Stimulated activated naive B cell treated with anti-CD40 and anti-IgM and Interleukin-4, amounts not matched to agents 10 μg/mL and 1 μg/mL and 100 μg/mL, for 72 hours (primary cell): Measurements from ENCODE around the gene CNTN4.

Source experiments
- ATAC-seq, 2 donors: fragments of 150-1000 bp; cut with Tn5 transposase; replicated peaks; 2 replicates each; pipeline ENCODE4 v1.10.0; 2021; ENCODE audit warnings: moderate library complexity in 1 of 2
- DNase-seq: peaks from one replicate; pipeline ENCODE4 v3.0.0; 2021
- H3K27ac Mint-ChIP-seq: one replicate; pipeline ENCODE4 v1.8.0; 2022; ENCODE audit warnings: mild to moderate bottlenecking, mixed read lengths
- H3K27me3 Mint-ChIP-seq, 2 donors: one replicate each; pipeline ENCODE4 v1.8.0; 2022; ENCODE audit warnings: mixed read lengths in 2 of 2
- H3K36me3 Mint-ChIP-seq, 2 donors: one replicate each; pipeline ENCODE4 v1.8.0; 2022; ENCODE audit warnings: mixed read lengths in 2 of 2, mild to moderate bottlenecking in 1 of 2
- H3K4me1 Mint-ChIP-seq, 2 donors: one replicate each; pipeline ENCODE4 v1.8.0; 2022; ENCODE audit warnings: mixed read lengths in 2 of 2, mild to moderate bottlenecking in 1 of 2
- H3K4me3 Mint-ChIP-seq, 2 donors: one replicate each; pipeline ENCODE4 v1.8.0; 2022; ENCODE audit warnings: mild to moderate bottlenecking in 2 of 2, mixed read lengths in 2 of 2, moderate library complexity in 1 of 2
- H3K9me3 Mint-ChIP-seq, 2 donors: one replicate each; pipeline ENCODE4 v1.8.0; 2022; ENCODE audit warnings: mixed read lengths in 2 of 2, mild to moderate bottlenecking in 1 of 2

CNTN4 gene

GRCh38 chr3:2851835-2852234, 753.2 kb downstream of the CNTN4 start:
- Mint-ChIP-seq H3K36me3 (no peaks in the 10 kb centered on the region), H3K27me3 (no peaks in the 10 kb centered on the region), H3K4me3 (no peak overlapping the region), H3K4me1 (no peaks in the 10 kb centered on the region), H3K27ac (no peak overlapping the region), H3K9me3 (no peaks in the 10 kb centered on the region)
- DNase-seq (no peak), ATAC-seq (no peak)

GRCh38 chr3:2853651-2854050, 755.0 kb downstream of the CNTN4 start:
- Mint-ChIP-seq H3K4me3 (no peak overlapping the region), H3K27ac (no peak overlapping the region), H3K27me3 (no peaks in the 10 kb centered on the region), H3K4me1 (no peaks in the 10 kb centered on the region), H3K36me3 (no peaks in the 10 kb centered on the region), H3K9me3 (no peaks in the 10 kb centered on the region)
- no peak for ATAC-seq
- no peak for DNase-seq

- Mint-ChIP-seq H3K36me3 (no peaks in the 10 kb centered on the region), H3K9me3 (no peaks in the 10 kb centered on the region), H3K4me3 (no peak overlapping the region)
Observed at GRCh38 chr3:2856138-2857133, 757.8 kb downstream of the CNTN4 start.

GRCh38 chr3:2860626-2861025, 762.0 kb downstream of the CNTN4 start:
- Mint-ChIP-seq H3K27ac (no peak overlapping the region), H3K36me3 (no peaks in the 10 kb centered on the region), H3K4me1 (no peaks in the 10 kb centered on the region), H3K27me3 (no peaks in the 10 kb centered on the region), H3K4me3 (no peak overlapping the region), H3K9me3 (no peaks in the 10 kb centered on the region)
- no peak for DNase-seq
- no peak for ATAC-seq

More at GRCh38 chr3:2856138-2857133, 757.8 kb downstream of the CNTN4 start:
- H3K27me3 Mint-ChIP-seq: no peaks in the 10 kb centered on the region
- H3K4me1 Mint-ChIP-seq: no peaks in the 10 kb centered on the region
- ATAC-seq (no peak), DNase-seq (no peak)
- no peak overlapping the region for H3K27ac Mint-ChIP-seq

GRCh38 chr3:2861120-2861519, 762.5 kb downstream of the CNTN4 start:
- ATAC-seq (no peak), DNase-seq (no peak)
- Mint-ChIP-seq H3K4me3 (no peak overlapping the region), H3K4me1 (no peaks in the 10 kb centered on the region), H3K27ac (no peak overlapping the region), H3K36me3 (no peaks in the 10 kb centered on the region), H3K27me3 (no peaks in the 10 kb centered on the region), H3K9me3 (no peaks in the 10 kb centered on the region)

- DNase-seq (no peak), ATAC-seq (no peak)
- Mint-ChIP-seq H3K4me3 (no peak overlapping the region), H3K27me3 (no peaks in the 10 kb centered on the region), H3K4me1 (no peaks in the 10 kb centered on the region), H3K36me3 (no peaks in the 10 kb centered on the region), H3K9me3 (no peaks in the 10 kb centered on the region), H3K27ac (no peak overlapping the region)
Observed at GRCh38 chr3:2861920-2862319, 763.3 kb downstream of the CNTN4 start.

- DNase-seq: no peak
- H3K9me3 Mint-ChIP-seq: no peaks in the 10 kb centered on the region
- H3K27me3 Mint-ChIP-seq: no peaks in the 10 kb centered on the region
- no peak for ATAC-seq
- no peaks in the 10 kb centered on the region for H3K4me1 Mint-ChIP-seq
- no peaks in the 10 kb centered on the region for H3K36me3 Mint-ChIP-seq
- no peak overlapping the region for H3K4me3 Mint-ChIP-seq
- no peak overlapping the region for H3K27ac Mint-ChIP-seq
Observed at GRCh38 chr3:2862366-2862765, 763.7 kb downstream of the CNTN4 start.

GRCh38 chr3:2863127-2863526, 764.5 kb downstream of the CNTN4 start:
- H3K36me3 Mint-ChIP-seq: no peaks in the 10 kb centered on the region
- DNase-seq (no peak), ATAC-seq (no peak)
- H3K9me3 Mint-ChIP-seq: no peaks in the 10 kb centered on the region
- no peak overlapping the region for H3K4me3 Mint-ChIP-seq
- H3K27ac Mint-ChIP-seq: no peak overlapping the region
- no peaks in the 10 kb centered on the region for H3K4me1 Mint-ChIP-seq
- H3K27me3 Mint-ChIP-seq: no peaks in the 10 kb centered on the region

- Mint-ChIP-seq H3K36me3 (no peaks in the 10 kb centered on the region), H3K9me3 (no peaks in the 10 kb centered on the region), H3K4me1 (no peaks in the 10 kb centered on the region), H3K4me3 (no peak overlapping the region), H3K27ac (no peak overlapping the region), H3K27me3 (peaks cover 4% of the 10 kb centered on the region in 2 donors)
- no peak for ATAC-seq
- no peak for DNase-seq
Observed at GRCh38 chr3:2869905-2870304, 771.2 kb downstream of the CNTN4 start.

GRCh38 chr3:2870724-2871333, 772.2 kb downstream of the CNTN4 start:
- Mint-ChIP-seq H3K27me3 (peaks cover 4% of the 10 kb centered on the region in 2 donors), H3K4me3 (no peak overlapping the region), H3K36me3 (no peaks in the 10 kb centered on the region), H3K27ac (no peak overlapping the region), H3K9me3 (no peaks in the 10 kb centered on the region), H3K4me1 (no peaks in the 10 kb centered on the region)
- DNase-seq (no peak), ATAC-seq (no peak)

GRCh38 chr3:2872884-2873283, 774.2 kb downstream of the CNTN4 start:
- Mint-ChIP-seq H3K36me3 (no peaks in the 10 kb centered on the region), H3K27ac (no peak overlapping the region), H3K4me1 (no peaks in the 10 kb centered on the region), H3K4me3 (no peak overlapping the region), H3K9me3 (no peaks in the 10 kb centered on the region), H3K27me3 (peaks cover 4% of the 10 kb centered on the region in 2 donors)
- ATAC-seq (no peak), DNase-seq (no peak)

GRCh38 chr3:2873986-2874385, 775.3 kb downstream of the CNTN4 start:
- Mint-ChIP-seq H3K4me3 (no peak overlapping the region), H3K36me3 (no peaks in the 10 kb centered on the region), H3K4me1 (no peaks in the 10 kb centered on the region), H3K27ac (no peak overlapping the region), H3K27me3 (peaks cover 4% of the 10 kb centered on the region in 2 donors), H3K9me3 (no peaks in the 10 kb centered on the region)
- no peak for ATAC-seq
- DNase-seq: no peak

- H3K4me3 Mint-ChIP-seq: no peak overlapping the region
- DNase-seq (no peak), ATAC-seq (no peak)
- no peak overlapping the region for H3K27ac Mint-ChIP-seq
- no peaks in the 10 kb centered on the region for H3K4me1 Mint-ChIP-seq
- H3K9me3 Mint-ChIP-seq: no peaks in the 10 kb centered on the region
- no peaks in the 10 kb centered on the region for H3K36me3 Mint-ChIP-seq
- peaks cover 4% of the 10 kb centered on the region in 2 donors for H3K27me3 Mint-ChIP-seq
Observed at GRCh38 chr3:2875699-2876098, 777.0 kb downstream of the CNTN4 start.

- ATAC-seq: no peak
- H3K27me3 Mint-ChIP-seq: peaks cover 4% of the 10 kb centered on the region in 2 donors
- no peaks in the 10 kb centered on the region for H3K36me3 Mint-ChIP-seq
- no peaks in the 10 kb centered on the region for H3K4me1 Mint-ChIP-seq
- H3K27ac Mint-ChIP-seq: no peak overlapping the region
- no peak for DNase-seq
- H3K4me3 Mint-ChIP-seq: no peak overlapping the region
- H3K9me3 Mint-ChIP-seq: no peaks in the 10 kb centered on the region
Observed at GRCh38 chr3:2876362-2876761, 777.7 kb downstream of the CNTN4 start.

GRCh38 chr3:2879023-2879422, 780.4 kb downstream of the CNTN4 start:
- H3K27me3 Mint-ChIP-seq: no peaks in the 10 kb centered on the region
- DNase-seq (no peak), ATAC-seq (no peak)
- no peaks in the 10 kb centered on the region for H3K9me3 Mint-ChIP-seq
- no peak overlapping the region for H3K4me3 Mint-ChIP-seq
- H3K4me1 Mint-ChIP-seq: no peaks in the 10 kb centered on the region
- H3K27ac Mint-ChIP-seq: no peak overlapping the region
- H3K36me3 Mint-ChIP-seq: no peaks in the 10 kb centered on the region
